ENCODE data around the gene NCKAP1.

GRCh38 chr2:183040604-183041003, 2.3 kb upstream of the NCKAP1 start:
- TF ChIP-seq CTCF (IDR thresholded peaks at IDR 0.05) = no peak
- TF ChIP-seq POLR2A (IDR thresholded peaks at IDR 0.05) = no peak

All from body of pancreas (tissue), 4 donors.